HG03025 (cell line): ENCODE measurements around the gene MSRB3.
"Not testable (repeated sequence)": the region's sequence is repeated elsewhere in the genome, so short reads cannot be mapped to it uniquely, and the experiment has no call there.

Experiments used
- ATAC-seq: cut with Tn5 transposase; IDR thresholded peaks from one replicate; pipeline ENCODE4 v1.9.1; 2021; ENCODE audit warnings: mild to moderate bottlenecking, moderate library complexity; ENCODE audit not compliant: unreplicated experiment, low FRiP score

Gene MSRB3

DNA sequence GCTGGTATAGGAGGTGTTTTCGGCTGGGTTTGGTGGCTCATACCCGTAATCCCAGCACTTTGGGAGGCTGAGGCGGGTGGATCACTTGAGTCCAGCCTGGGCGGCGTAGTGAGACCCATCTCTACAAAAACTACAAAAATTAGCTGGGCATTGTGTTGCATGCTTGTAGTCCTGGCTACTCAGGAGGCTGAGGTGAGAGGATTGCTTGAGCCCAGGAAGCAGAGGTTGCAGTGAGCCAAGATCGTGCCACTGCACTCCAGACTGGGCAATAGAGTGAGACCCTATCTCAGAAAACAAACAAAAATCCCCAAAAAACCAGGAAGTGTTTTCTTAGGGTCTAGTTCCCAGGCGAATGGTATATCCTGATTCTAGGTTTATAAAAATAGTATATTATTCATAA, 7.0 kb downstream of the MSRB3 start:
- ATAC-seq: not testable (repeated sequence)

- ATAC-seq: no peak
These were observed 8.9 kb downstream of the MSRB3 start for GRCh38 chr12:65287426-65287825.

- ATAC-seq: no peak
These were observed 13.8 kb downstream of the MSRB3 start for GRCh38 chr12:65292241-65292640.

DNA sequence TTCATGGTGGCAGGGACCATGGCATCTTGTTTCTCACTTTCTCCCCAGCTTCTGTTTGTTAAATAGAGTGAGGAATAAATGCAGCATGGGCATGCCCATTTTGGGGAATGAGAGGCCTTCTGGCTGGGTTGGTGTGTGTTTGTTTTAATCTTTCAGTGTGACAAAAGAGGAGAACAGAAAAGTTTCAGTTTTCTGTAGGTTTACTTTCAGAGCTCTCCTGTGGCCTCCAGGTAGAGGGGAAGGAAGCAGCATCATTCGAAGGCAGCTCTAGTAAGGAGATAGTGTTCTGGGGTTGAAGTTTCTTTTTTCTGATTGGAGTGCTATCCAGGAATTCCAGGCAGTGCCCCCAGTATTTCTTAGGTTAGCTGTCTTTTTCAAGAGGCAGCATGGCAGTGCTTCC, 15.3 kb downstream of the MSRB3 start:
- no peak for ATAC-seq

DNA sequence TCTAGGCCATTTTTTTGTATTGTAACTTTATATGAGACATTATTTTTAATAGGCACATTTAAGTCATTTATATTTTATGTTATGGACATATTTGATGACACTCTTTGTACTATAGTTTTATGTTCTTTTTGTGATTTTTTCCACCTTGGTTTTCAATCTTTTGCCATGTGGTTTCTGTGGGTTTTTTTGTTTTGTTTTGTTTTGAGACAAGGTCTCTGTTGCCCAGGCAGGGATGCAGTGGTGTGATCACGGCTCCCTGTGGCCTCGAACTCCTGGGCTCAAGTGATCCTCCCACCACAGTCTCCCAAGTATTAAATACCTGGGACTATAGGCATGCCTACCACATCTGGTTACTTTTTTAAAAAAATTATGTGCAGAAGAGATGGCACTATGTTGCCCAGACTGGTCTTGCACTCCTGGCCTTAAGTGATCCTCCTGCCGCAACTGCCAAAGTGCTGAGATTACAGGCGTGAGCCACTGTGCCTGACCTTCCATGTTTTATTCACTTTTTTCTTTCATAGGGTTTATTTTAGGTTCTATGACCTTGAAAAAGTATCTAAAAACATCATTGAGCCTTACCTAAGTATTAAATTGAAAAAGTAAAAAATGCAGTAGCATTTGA, 16.3 kb downstream of the MSRB3 start:
- ATAC-seq: no peak

GRCh38 chr12:65296508-65297265, 18.2 kb downstream of the MSRB3 start:
- ATAC-seq: no peak

- ATAC-seq: no peak
These were observed 21.6 kb downstream of the MSRB3 start for GRCh38 chr12:65300097-65300496.

DNA sequence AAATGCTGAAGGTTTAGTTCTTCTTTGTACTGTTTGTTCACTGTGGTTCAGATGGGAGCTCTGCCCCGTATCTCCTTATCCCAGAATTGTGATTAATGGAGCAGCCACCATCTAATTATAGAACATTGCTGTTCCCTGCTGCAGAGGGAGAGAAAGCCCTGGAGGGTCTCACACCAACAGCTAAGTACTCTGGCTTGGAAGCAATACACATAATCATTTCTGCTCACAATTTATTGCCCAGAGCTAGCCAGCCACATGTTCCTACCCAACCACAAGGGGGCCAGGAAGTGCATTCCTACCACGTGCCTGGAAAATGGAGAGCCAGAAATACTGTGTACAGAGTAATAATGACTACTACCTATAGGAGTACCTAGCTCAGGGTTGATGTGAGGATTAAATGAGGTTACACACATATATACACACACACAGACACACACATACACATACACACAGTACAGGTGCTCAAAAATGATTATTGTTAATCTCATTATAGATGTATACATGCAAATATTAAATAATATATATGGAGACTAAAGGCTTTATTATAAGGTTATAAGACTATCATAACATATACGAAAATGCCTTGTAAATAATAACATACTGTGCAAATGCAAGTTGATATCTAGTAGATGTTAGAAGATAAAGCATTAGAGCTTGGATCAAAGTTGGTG, 22.3 kb downstream of the MSRB3 start:
- ATAC-seq: no peak

DNA sequence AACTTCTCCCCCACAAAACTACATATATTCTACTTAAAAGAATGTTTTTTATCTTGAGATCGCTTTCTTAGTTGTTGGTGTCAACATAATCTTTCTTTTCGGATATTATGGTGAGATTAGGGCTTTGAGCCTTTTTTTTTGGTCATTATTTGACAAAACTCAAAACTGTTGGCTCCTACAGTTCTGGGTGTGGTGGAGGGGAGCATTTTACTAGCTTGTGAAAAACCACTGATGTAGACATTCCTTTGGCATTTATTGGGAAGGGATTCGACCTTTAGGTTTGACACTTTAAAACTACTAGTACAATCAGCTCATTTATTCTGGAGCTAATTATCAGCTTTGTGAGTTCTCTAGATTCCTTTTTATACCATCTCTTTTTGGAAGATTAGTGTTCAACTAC, 24.4 kb downstream of the MSRB3 start:
- ATAC-seq: no peak

- no peak for ATAC-seq
These were observed 27.0 kb downstream of the MSRB3 start for GRCh38 chr12:65305346-65305950.

DNA sequence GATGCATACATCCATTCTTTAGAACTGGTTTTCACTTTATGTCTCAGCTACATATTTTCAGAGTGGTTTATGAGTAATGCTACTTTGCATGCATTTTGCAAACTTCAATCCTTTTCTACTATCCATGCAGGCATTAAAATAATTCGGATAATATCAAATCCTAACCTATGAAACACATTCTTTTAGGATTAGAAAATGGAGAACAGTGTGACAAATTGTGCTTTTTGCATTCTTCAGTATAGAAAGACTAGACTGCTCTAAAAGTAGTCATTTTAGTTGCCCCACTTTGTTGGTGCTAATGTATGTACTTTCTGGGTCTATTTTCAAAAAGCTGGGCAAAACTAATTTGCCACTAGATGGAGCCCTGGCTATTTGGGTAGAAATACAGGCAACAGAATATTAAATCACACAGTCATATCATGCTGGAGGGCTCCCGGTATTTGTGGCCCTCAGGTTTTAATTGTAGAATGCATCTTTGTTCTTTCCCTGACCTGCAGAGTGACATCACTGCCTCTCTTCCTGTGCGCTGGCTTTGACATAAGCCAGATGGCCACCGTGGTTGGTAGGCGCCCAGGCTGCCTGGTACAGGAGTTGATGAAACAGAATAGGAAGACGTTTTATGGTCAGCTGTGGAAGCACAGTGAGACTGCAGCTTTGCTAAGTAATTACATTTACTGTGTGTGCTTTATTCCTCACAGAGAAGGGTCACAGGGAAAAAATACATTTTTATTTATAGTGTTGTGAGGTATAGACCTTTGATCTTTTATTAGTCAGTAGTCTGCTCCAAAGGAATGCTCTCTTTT, 28.1 kb downstream of the MSRB3 start:
- ATAC-seq: no peak

GRCh38 chr12:65307169-65307501, 28.7 kb downstream of the MSRB3 start:
- ATAC-seq: no peak

GRCh38 chr12:65308006-65308405, 29.5 kb downstream of the MSRB3 start:
- no peak for ATAC-seq

GRCh38 chr12:65308601-65309071, 30.2 kb downstream of the MSRB3 start:
- ATAC-seq: no peak

GRCh38 chr12:65311260-65311659, 32.8 kb downstream of the MSRB3 start:
- ATAC-seq: no peak

- ATAC-seq: no peak
These were observed 35.3 kb downstream of the MSRB3 start for GRCh38 chr12:65313719-65314317.

DNA sequence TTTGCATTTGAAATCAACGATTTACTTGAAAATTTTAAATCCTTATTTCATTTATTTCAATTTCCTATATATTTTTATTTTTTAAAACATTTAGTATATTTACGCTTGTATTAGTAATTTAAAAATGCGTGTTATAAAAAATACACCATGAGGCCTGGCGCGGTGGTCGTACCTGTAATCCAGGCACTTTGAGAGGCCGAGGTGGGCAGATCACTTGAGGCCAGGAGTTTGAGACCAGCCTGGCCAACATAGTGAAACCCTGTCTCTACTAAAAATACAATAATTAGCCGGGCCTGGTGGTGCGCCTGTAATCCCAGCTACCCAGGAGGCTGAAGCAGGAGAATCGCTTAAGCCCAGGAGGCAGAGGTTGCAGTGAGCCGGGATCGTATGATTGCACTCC, 36.8 kb downstream of the MSRB3 start:
- not testable (repeated sequence) for ATAC-seq

- ATAC-seq: no peak
These were observed 39.8 kb downstream of the MSRB3 start for GRCh38 chr12:65318186-65318685.

GRCh38 chr12:65319688-65320200, 41.3 kb downstream of the MSRB3 start:
- no peak for ATAC-seq

DNA sequence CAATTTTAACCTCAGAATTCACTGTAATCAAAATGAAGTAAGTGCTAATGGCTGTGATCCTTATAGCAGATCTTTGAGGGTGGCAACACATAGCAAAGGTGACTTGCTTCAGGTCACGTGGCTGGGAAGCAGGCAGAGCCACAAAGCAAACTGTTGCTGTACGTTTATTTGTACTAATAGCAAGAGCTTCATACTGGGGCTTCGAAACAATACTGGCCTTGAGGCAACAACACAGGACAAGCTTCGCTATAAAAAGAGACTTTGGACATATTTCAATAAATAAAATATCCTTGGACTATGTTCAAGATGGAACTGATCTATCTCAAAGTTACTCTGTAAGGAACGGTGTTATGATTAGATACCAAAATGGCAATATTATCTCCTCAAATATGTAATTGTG, 44.6 kb downstream of the MSRB3 start:
- no peak for ATAC-seq
